Peyer's patch (tissue), 4 donors: ENCODE data around the gene HEMK1.

ENCODE experiments used
- CTCF ChIP-seq, 6 experiments: fragments of 450-650 bp in 4 of 6; fragments of 200-600 bp in 2 of 6; sonication (generic) in 1 of 6; IDR thresholded peaks; one replicate each; pipeline ENCODE4 v1.5.1; 2017 to 2019; ENCODE audit warnings: antibody characterized with exemption in 6 of 6, mild to moderate bottlenecking in 3 of 6, moderate library complexity in 1 of 6
- POLR2A ChIP-seq, 2 donors: fragments of 450-650 bp; IDR thresholded peaks; one replicate each; pipeline ENCODE4 v1.5.1; 2017; ENCODE audit warnings: antibody characterized with exemption in 2 of 2, mild to moderate bottlenecking in 2 of 2, moderate library complexity in 2 of 2

- TF ChIP-seq CTCF (IDR thresholded peaks at IDR 0.05), result no peak
- TF ChIP-seq POLR2A (IDR thresholded peaks at IDR 0.05), result no peak
These were observed 38.2 kb downstream of the HEMK1 start for GRCh38 chr3:50607271-50608091.
